PFSK-1 (cell line): ENCODE results near the gene C8G.

Experiments used
- POLR2AphosphoS5 ChIP-seq: IDR thresholded peaks from 2 replicates; pipeline ENCODE4 v1.6.1; 2012; ENCODE audit warnings: low read depth, mild to moderate bottlenecking, control low read depth, low read length, moderate library complexity
- SIN3A ChIP-seq: IDR thresholded peaks from 2 replicates; pipeline ENCODE4 v1.6.1; 2012; ENCODE audit warnings: mild to moderate bottlenecking, low read length, moderate library complexity, borderline replicate concordance; ENCODE audit not compliant: insufficient read depth

GRCh38 chr9:136984464-136985026 is 39.5 kb downstream of the C8G start:
- no peak for TF ChIP-seq SIN3A
- no peak for TF ChIP-seq POLR2AphosphoS5
